MM.1S (cell line): ENCODE data around the gene FGF14.

ENCODE experiments used
- CTCF ChIP-seq: fragments of 300-600 bp; sonication (generic); IDR thresholded peaks from 2 replicates; pipeline ENCODE4 v1.5.1; 2016; ENCODE audit warnings: antibody characterized with exemption, low read length, mixed read lengths
- EZH2 ChIP-seq: fragments of 300-600 bp; sonication (generic); optimal IDR thresholded peaks from 2 replicates; pipeline ENCODE3; 2017; ENCODE audit warnings: low read depth, mild to moderate bottlenecking, antibody characterized with exemption, low read length, mixed read lengths
- EZH2phosphoT487 ChIP-seq: fragments of 300-600 bp; sonication (generic); IDR thresholded peaks from 2 replicates; pipeline ENCODE4 v1.6.1; 2018; ENCODE audit warnings: antibody characterized with exemption, low read length

DNA sequence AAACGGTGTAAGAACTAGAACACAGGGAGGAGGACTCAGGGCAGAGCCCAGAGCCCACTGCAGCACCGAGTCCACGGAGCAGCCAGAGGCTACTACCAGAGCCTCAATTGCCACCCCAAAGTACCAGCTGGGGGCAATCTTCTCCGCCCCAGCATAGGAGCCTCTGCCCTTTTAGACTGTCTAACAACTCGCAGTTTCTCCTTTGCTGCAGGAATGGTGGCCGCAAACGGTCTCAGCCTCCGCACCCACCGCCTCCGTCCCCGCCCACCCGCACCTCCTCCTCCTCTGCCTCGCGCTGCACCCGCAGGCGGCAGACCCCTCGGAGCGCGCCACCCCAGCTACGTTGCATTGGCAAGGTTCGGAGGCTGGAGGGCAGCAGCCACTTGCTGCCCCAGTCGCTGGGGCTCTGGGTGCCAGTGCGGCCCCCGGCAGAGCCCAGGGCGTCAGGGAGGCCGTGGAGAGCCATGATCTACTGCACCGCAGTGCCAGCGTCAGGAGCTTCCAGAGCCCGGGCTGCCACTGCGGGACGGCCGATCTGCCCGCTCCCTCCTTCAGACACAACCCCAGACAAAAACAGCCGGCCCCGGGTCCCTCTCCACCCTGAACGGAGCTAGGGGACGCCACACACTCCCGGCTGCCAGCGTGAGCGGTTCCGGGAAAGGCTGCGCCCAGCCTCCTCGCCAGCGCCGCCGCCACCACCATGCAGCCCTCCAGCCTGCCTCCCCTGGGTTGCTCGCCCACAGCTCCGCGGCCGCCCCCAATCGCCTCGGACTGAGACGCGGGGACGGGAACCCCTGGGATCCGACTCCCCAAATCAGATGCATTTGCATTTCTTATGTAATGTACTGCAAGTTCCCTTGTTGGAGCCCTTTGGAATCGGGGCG, 1.8 kb downstream of the FGF14 start:
- TF ChIP-seq EZH2phosphoT487 (no peak), CTCF (peak; percentile 32), EZH2 (no peak)
